Activated T-helper 17 cell treated with anti-CD3 and anti-CD28 coated beads, Interleukin-2, amount 50 U/mL, for 72 hours (primary cell): Measurements from ENCODE around the gene SLC18A3. TPM values are rescaled to one million over a fixed set of nuclear protein-coding genes. Genes with fewer than 3 reads are reported as not detected.

Experiments
- ATAC-seq: fragments of 150-1000 bp; cut with Tn5 transposase; replicated peaks from 2 replicates; pipeline ENCODE4 v1.10.0; 2021; ENCODE audit warnings: mild to moderate bottlenecking, moderate library complexity
- H3K27ac Mint-ChIP-seq: one replicate; pipeline ENCODE4 v1.8.0; 2022; ENCODE audit warnings: mixed read lengths
- H3K27me3 Mint-ChIP-seq: one replicate; pipeline ENCODE4 v1.8.0; 2022; ENCODE audit warnings: mixed read lengths
- H3K36me3 Mint-ChIP-seq: one replicate; pipeline ENCODE4 v1.8.0; 2022; ENCODE audit warnings: low read depth, mild to moderate bottlenecking, mixed read lengths
- H3K4me1 Mint-ChIP-seq: one replicate; pipeline ENCODE4 v1.8.0; 2022; ENCODE audit warnings: mixed read lengths
- H3K4me3 Mint-ChIP-seq: one replicate; pipeline ENCODE4 v1.8.0; 2022; ENCODE audit warnings: mild to moderate bottlenecking, mixed read lengths
- H3K9me3 Mint-ChIP-seq: one replicate; pipeline ENCODE4 v1.8.0; 2022; ENCODE audit warnings: mixed read lengths
- total RNA-seq, 2 donors: library from RNA; stranded (reverse); gene quantifications; one replicate each; pipeline ENCODE4 v1.2.3, GENCODE V29; 2022

The SLC18A3 gene
- not detected for total RNA-seq

DNA sequence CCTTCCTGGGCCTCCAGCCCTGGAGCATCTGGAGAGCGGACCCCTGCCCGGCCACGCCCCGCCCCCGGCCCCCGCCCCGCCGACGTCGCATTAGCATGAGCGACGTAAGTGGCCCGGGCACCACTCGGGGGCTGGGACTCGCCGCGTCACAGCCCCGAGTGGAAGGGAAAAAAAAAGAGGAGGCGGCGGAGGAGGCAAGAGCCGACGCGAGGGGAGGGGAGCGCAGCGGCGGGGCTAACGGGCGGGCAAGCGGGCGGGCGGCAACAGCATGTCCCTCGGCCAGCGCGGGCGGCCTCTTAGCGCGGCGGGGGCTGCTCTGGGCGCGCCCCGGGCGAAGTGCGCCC lies at the start of gene SLC18A3:
TSS of gene SLC18A3 (plus strand) at position 197 of the 344 bp plus-strand sequence. CDS start 431 bp downstream, outside the sequence.
- no peak for ATAC-seq
- H3K27me3 Mint-ChIP-seq, result peaks cover 55% of the 10 kb centered on the region
- H3K27ac Mint-ChIP-seq, result no peak within 1 kb of the TSS
- H3K36me3 Mint-ChIP-seq, result peaks cover 15% of the 10 kb centered on the region
- H3K9me3 Mint-ChIP-seq, result peaks cover 4% of the 10 kb centered on the region
- H3K4me1 Mint-ChIP-seq, result peaks cover 4% of the 10 kb centered on the region
- no peak within 1 kb of the TSS for H3K4me3 Mint-ChIP-seq

DNA sequence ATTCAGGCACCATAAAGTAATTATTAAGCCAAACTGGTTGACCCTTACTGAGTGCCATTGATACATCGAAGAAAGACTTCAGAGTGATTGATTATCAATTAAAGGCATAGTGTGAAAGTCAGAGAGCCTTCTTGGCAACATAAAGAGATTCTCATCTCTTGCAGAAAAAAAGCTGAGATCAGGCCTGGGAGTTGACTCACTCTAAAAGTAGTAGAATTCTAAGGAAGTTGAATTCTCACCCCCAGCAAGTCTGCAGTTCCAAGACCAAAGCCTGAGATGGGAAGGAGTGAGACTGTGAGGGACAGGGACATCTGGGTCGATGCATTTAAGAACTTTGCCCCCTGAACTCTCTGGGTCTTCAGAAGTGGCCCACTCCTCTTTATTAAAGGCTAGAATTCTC lies 49.6 kb upstream of the SLC18A3 start:
- Mint-ChIP-seq H3K9me3 (peaks cover 2% of the 10 kb centered on the region), H3K27ac (no peak overlapping the region), H3K36me3 (no peaks in the 10 kb centered on the region), H3K4me1 (no peaks in the 10 kb centered on the region), H3K27me3 (peaks cover 35% of the 10 kb centered on the region), H3K4me3 (no peak overlapping the region)
- ATAC-seq, result no peak

DNA sequence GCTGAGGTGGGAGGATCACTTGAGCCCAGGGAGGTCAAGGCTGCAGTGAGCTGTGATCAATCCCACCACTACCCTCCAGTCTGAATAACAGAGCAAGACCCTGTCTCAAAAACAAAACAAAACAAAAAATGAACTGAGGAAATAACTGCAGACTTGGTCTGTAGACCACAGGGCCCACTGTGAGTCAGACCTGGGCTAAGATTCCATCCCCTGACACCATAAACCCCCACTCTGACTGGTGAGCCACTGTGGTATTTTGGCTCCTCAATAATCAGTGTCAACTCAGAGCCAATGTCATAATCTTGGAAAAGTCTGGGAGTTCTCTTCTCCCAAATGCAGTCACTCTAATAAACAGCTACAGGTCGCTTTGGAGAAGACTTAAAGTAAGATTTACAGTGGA lies 47.2 kb upstream of the SLC18A3 start:
- no peak for ATAC-seq
- peaks cover 44% of the 10 kb centered on the region for H3K27me3 Mint-ChIP-seq
- no peak overlapping the region for H3K27ac Mint-ChIP-seq
- no peaks in the 10 kb centered on the region for H3K9me3 Mint-ChIP-seq
- H3K4me3 Mint-ChIP-seq, result no peak overlapping the region
- no peaks in the 10 kb centered on the region for H3K36me3 Mint-ChIP-seq
- H3K4me1 Mint-ChIP-seq, result no peaks in the 10 kb centered on the region

DNA sequence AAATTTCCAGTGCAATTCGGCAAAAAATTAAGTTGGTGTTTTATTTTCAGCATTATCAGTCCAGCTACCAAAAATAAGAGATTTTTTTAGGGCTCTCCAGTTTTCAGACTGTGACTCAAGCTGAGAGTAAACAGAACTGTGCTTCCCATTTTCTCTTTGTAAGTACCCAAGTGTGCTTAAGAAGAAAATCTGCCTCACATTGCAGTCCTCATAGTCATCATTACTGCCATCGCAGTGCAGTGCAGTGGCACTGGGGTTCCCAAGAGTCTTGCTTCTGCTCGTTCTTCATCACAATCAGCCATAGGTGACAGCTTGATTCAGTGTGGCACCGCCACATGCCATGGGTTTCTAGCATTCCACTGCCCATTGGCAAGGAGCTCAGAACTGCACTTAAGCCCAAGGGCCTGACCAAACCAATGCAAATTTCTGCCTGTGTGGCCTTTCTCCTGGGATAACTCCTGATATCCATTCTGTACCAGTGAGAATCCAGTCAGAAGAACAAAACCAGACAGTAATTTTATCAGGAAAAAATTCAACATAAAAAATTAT lies 45.6 kb upstream of the SLC18A3 start:
- ATAC-seq, result no peak
- Mint-ChIP-seq H3K4me3 (no peak overlapping the region), H3K4me1 (no peaks in the 10 kb centered on the region), H3K27ac (no peak overlapping the region), H3K36me3 (no peaks in the 10 kb centered on the region), H3K27me3 (peaks cover 39% of the 10 kb centered on the region), H3K9me3 (no peaks in the 10 kb centered on the region)

DNA sequence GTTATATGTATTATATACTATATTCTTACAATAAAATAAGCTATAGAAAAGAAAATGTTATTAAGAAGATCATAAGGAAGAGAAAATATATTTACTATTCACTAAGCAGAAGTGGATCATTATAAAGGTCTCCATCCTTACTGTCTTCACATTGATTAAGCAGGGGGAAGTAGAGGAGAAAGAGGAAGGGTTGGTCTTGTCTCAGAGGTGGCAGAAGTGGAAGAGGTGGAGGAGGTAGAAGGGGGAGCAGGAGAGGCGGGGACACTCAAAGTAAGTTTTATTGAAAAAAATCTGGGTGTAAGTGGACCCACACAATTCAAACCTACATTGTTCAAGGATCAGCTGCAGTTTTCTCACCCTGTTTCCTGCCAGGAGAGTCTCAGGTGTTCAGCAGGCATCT lies 42.3 kb upstream of the SLC18A3 start:
- no peak overlapping the region for H3K4me3 Mint-ChIP-seq
- no peaks in the 10 kb centered on the region for H3K9me3 Mint-ChIP-seq
- peaks cover 23% of the 10 kb centered on the region for H3K27me3 Mint-ChIP-seq
- no peak overlapping the region for H3K27ac Mint-ChIP-seq
- no peak for ATAC-seq
- no peaks in the 10 kb centered on the region for H3K4me1 Mint-ChIP-seq
- no peaks in the 10 kb centered on the region for H3K36me3 Mint-ChIP-seq

DNA sequence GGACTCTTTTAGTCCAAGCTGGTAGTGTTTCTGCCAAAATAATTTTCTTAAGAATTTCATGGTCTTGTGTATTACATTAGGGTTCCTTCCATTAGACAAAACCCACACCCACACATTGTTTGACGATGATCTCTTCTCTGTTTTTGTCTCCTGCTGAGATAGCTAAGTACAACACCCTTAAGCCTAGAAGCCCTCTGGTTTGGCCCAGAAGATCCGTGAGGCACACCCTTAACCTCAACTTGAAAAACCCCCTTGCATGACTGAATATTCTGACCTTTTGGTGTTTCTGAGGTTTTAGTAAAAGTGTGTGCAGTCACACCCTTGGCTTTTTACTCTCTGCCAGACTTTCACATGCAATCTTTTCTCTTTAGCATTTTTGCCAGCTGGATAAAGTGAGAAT lies 41.9 kb upstream of the SLC18A3 start:
- ATAC-seq, result peak; percentile 70
- Mint-ChIP-seq H3K36me3 (no peaks in the 10 kb centered on the region), H3K27me3 (peaks cover 23% of the 10 kb centered on the region), H3K4me1 (no peaks in the 10 kb centered on the region), H3K4me3 (no peak overlapping the region), H3K9me3 (no peaks in the 10 kb centered on the region), H3K27ac (no peak overlapping the region)

DNA sequence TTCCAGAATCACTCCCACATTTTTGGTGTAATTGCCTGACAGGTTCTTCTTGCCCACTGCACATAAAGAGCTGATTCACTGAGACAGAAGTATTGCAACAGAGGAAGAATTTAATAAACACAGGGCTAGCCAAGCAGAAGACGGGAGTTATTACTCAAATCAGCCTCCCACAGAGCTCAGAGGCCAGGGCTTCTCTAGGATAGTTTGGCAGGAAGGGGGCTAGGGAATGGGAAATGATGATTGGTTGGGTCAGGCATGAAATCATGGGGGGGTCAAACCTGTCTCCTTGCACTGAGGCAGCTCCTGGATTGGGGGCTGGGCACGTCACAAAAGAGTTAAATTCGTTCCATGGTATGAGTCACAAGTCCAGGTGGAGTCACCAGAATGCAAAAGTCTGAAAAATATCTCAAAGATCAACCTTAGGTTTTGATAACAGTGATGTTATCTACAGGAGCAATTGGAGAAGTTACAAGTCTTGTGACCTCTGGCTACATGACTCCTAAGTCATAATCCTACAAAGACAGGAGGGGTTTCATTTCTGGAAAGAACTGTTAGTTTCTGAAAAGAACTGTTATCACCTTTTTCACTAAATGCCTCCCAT lies 41.0 kb upstream of the SLC18A3 start:
- Mint-ChIP-seq H3K4me1 (no peaks in the 10 kb centered on the region), H3K27me3 (peaks cover 15% of the 10 kb centered on the region), H3K4me3 (no peak overlapping the region), H3K36me3 (no peaks in the 10 kb centered on the region), H3K9me3 (no peaks in the 10 kb centered on the region), H3K27ac (peak overlapping the region; percentile 4)
- ATAC-seq, result peak; percentile 14

DNA sequence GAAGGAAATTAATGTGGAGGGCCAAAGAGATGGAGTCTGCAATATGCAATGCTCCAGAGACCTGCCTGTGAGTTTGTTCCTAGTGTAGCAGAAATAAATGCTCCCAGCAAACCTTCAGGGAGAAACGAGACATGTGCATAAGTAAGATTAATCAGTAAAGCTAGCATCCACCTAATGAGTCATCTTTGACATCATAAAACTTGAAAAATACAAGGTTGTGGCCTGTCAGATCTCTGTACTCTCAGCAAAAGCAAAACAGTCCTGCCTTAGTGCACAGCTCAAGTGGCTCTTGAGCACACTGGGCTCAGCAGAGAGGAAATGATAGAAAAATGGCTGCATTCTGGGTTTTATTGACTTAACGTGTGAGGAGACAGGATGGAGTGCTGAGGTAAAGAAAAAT lies 38.7 kb upstream of the SLC18A3 start:
- Mint-ChIP-seq H3K9me3 (no peaks in the 10 kb centered on the region), H3K27ac (no peak overlapping the region), H3K4me1 (no peaks in the 10 kb centered on the region), H3K27me3 (peaks cover 13% of the 10 kb centered on the region), H3K4me3 (no peak overlapping the region), H3K36me3 (no peaks in the 10 kb centered on the region)
- ATAC-seq, result peak; percentile 35

DNA sequence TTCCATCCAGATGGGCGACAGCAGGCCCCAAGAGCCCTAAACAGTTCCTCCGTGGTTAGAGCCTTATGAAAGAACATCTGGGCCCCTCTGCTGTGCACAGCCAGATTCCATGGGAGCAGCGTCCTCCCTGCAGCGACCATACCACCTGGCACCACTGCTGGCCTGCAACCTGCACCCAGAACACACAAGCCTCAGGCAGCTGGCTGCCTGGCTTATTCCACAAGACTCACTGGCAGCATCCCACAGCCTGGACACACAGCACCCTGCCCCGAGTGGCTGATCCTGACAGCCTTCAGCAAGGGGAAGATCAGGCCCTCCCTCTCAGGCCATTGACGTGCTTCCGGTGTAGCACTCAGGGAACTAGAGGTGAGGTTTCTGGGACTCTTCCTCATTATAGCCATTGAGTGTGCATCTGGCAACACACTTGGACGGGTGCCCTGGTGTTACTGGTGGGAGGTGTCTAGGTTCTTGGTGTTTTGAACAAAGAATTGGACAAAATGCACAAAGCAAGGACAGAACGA lies 37.5 kb upstream of the SLC18A3 start:
- Mint-ChIP-seq H3K27me3 (peaks cover 11% of the 10 kb centered on the region), H3K36me3 (no peaks in the 10 kb centered on the region), H3K9me3 (no peaks in the 10 kb centered on the region), H3K4me3 (no peak overlapping the region), H3K27ac (no peak overlapping the region), H3K4me1 (no peaks in the 10 kb centered on the region)
- no peak for ATAC-seq

DNA sequence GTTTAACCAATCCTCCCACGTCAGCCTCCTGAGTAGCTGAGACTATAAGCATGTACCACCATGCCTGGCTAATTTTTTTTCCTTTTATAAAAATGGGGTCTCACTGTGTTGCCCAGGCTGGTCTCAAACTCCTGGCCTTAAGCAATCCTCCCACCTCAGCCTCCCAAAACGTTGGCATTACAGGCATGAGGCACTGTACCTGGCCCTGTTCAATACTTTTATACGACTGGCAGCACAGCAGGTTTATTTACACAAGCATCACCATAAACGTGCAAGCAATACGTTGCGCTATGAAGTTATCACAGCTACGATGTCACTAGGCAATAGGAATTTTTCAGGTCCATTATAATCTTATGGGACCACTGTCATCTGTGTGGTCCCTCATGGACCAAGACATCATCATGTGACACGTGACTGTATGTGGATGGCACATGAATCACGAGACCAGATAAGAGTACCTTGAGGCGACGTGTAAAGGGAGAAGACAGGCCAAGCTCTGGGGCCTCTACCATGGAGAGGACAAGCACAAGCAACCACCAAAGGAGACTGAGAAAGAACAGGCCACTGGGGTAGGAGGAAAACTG lies 34.5 kb upstream of the SLC18A3 start:
- no peak overlapping the region for H3K4me3 Mint-ChIP-seq
- no peak overlapping the region for H3K27ac Mint-ChIP-seq
- no peaks in the 10 kb centered on the region for H3K4me1 Mint-ChIP-seq
- no peaks in the 10 kb centered on the region for H3K36me3 Mint-ChIP-seq
- ATAC-seq, result no peak
- peaks cover 15% of the 10 kb centered on the region for H3K27me3 Mint-ChIP-seq
- no peaks in the 10 kb centered on the region for H3K9me3 Mint-ChIP-seq

DNA sequence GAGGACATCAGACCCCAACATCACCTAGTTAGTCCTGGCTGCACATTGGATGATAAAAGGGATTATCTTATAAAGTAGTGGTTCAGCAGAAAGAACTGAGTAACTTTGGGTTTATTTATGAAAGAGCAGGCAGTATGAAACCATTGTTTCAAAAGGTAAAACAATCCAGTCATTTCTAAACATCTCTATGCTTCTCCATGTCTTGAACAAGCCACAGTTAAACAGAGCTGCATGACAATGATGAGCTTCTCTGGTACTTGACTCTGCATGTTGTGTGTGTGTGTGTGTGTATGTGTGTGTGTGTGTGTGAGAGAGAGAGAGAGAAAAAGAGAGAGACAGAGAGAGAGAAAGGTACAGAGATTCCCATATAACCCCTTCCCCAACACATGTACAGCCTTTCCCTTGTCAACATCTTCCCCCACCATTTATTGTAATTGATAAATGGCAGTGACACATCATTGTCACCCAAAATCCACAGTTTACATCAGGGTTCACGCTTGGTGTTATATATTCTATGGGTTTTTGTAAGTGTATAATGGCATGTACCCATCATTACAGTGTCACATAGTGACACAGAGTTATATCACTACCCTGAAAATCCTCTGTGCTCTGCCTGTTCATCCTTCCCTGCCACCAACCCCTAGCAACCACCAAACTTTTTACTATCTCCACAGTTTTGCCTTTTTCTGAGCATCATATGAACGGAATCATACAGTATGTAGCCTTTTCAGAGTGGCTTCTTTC lies 32.8 kb upstream of the SLC18A3 start:
- peak; percentile 70 for ATAC-seq
- no peak overlapping the region for H3K27ac Mint-ChIP-seq
- H3K4me1 Mint-ChIP-seq, result no peaks in the 10 kb centered on the region
- no peaks in the 10 kb centered on the region for H3K36me3 Mint-ChIP-seq
- no peaks in the 10 kb centered on the region for H3K9me3 Mint-ChIP-seq
- H3K4me3 Mint-ChIP-seq, result no peak overlapping the region
- H3K27me3 Mint-ChIP-seq, result peaks cover 16% of the 10 kb centered on the region

DNA sequence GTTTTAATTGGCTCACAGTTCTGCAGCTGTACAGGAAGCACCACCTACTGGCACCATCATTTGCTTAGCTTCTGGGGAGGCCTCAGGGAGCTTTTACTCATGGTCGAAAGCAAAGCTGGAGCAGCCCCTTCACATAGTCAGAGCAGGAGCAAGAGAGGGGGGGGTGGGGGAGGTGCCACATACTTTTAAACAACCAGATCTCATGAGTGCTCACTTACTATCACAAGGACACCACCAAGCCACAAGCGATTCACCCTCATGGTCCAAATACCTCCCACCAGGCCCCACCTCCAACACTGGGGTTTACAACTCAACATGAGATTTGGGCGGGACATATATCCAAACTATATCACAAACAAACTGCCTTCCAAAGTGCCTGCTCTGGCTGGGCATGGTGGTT lies 31.7 kb upstream of the SLC18A3 start:
- Mint-ChIP-seq H3K9me3 (no peaks in the 10 kb centered on the region), H3K36me3 (no peaks in the 10 kb centered on the region), H3K4me3 (no peak overlapping the region), H3K27ac (no peak overlapping the region), H3K4me1 (no peaks in the 10 kb centered on the region), H3K27me3 (peaks cover 25% of the 10 kb centered on the region)
- no peak for ATAC-seq

DNA sequence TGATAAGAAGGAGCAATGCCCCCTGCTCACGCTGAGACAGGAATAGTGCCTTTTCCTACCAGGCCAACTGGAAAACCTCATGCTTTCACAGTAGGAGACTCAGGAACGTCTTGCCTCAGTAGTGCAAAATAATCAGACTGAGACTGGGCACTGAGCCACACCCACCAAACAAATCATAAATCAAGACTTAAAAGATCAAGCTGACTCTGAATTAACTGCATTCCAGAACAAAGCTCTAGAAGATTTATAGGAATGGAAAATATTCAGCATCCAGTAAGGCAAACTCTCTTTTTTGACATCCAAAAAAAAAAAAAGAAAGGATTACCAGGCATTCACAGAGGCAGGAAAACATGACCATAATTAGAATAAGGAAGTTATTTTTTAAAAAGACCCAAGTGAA lies 30.5 kb upstream of the SLC18A3 start:
- ATAC-seq, result no peak
- H3K4me1 Mint-ChIP-seq, result no peaks in the 10 kb centered on the region
- no peaks in the 10 kb centered on the region for H3K9me3 Mint-ChIP-seq
- no peak overlapping the region for H3K4me3 Mint-ChIP-seq
- no peak overlapping the region for H3K27ac Mint-ChIP-seq
- H3K36me3 Mint-ChIP-seq, result no peaks in the 10 kb centered on the region
- H3K27me3 Mint-ChIP-seq, result peaks cover 34% of the 10 kb centered on the region

DNA sequence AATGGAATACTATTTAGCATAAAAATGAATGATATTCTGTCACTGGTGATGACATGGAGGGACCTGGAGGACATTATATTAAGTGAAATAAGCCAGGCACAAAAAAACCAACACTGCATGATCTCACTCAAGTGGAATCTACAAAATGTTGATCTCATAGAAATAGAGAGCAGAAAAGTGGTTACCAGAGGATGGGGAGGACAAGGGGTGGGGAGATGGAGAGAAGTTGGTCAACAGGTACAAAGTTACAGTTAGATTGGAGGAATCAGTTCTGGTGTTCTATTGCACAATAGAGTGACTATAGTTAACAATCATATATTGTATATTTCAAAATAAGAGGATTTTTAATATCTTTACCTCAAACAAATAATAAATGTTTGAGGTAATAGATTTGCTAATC lies 24.7 kb upstream of the SLC18A3 start:
- H3K27ac Mint-ChIP-seq, result no peak overlapping the region
- ATAC-seq, result no peak
- H3K4me1 Mint-ChIP-seq, result no peaks in the 10 kb centered on the region
- H3K9me3 Mint-ChIP-seq, result peaks cover 4% of the 10 kb centered on the region
- peaks cover 30% of the 10 kb centered on the region for H3K27me3 Mint-ChIP-seq
- no peak overlapping the region for H3K4me3 Mint-ChIP-seq
- no peaks in the 10 kb centered on the region for H3K36me3 Mint-ChIP-seq

DNA sequence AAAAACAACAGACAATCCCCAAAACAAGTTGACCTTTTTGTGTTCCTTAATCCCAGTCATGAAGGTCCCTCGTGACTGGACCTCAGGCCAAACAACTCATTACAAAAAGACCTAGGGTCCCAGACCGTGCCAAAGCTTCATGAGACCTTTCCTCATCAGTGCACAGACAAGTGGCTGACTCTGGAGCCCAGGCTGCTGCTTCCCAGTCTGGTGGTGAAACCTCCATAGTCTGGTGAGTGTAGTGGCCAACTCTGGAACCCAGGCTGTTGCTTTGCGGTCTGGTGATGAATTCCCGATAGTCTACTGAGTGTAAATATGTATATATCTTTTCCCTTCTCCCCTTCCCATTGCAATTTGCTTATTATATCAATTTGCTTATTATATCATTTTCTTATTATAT lies 22.1 kb upstream of the SLC18A3 start:
- H3K27me3 Mint-ChIP-seq, result peaks cover 28% of the 10 kb centered on the region
- H3K4me3 Mint-ChIP-seq, result no peak overlapping the region
- no peak overlapping the region for H3K27ac Mint-ChIP-seq
- peaks cover under 1% of the 10 kb centered on the region for H3K4me1 Mint-ChIP-seq
- no peak for ATAC-seq
- H3K36me3 Mint-ChIP-seq, result no peaks in the 10 kb centered on the region
- H3K9me3 Mint-ChIP-seq, result peaks cover 4% of the 10 kb centered on the region
